Activated CD4-positive, alpha-beta memory T cell treated with anti-CD3 and anti-CD28 coated beads, Interleukin-2, amount 10 ng/mL, durations not matched to agents 7 days and 5 days (primary cell): ENCODE measurements around the gene LRRC4C. TPM values are rescaled to one million over a fixed set of nuclear protein-coding genes. Genes with fewer than 3 reads are reported as not detected.
"Not testable (repeated sequence)": the region's sequence is repeated elsewhere in the genome, so short reads cannot be mapped to it uniquely, and the experiment has no call there.

Source experiments
- CTCF ChIA-PET: fragments of 350-600 bp; sonication (Branson Sonifier 250); formaldehyde crosslinking; loops from one replicate; lab custom pipeline; 2021; ENCODE audit warnings: antibody characterized with exemption, inconsistent platforms; lab: Charles Lee
- POLR2A ChIA-PET: fragments of 350-600 bp; sonication (Branson Sonifier 250); formaldehyde crosslinking; loops from one replicate; lab custom pipeline; 2021; ENCODE audit warnings: antibody characterized with exemption; lab: Charles Lee
- DNase-seq: peaks from one replicate; pipeline ENCODE4 v3.0.0-alpha.2; 2020
- H3K27ac Mint-ChIP-seq: one replicate; pipeline ENCODE4 v1.8.0; 2021; ENCODE audit warnings: mild to moderate bottlenecking, mixed read lengths
- H3K27me3 Mint-ChIP-seq: one replicate; pipeline ENCODE4 v1.8.0; 2021; ENCODE audit warnings: mixed read lengths
- H3K36me3 Mint-ChIP-seq: one replicate; pipeline ENCODE4 v1.8.0; 2021; ENCODE audit warnings: low read depth, mixed read lengths
- H3K4me1 Mint-ChIP-seq: one replicate; pipeline ENCODE4 v1.8.0; 2021; ENCODE audit warnings: mixed read lengths
- H3K4me3 Mint-ChIP-seq: one replicate; pipeline ENCODE4 v1.8.0; 2021; ENCODE audit warnings: mild to moderate bottlenecking, mixed read lengths
- H3K9me3 Mint-ChIP-seq: one replicate; pipeline ENCODE4 v1.8.0; 2021; ENCODE audit warnings: mixed read lengths
- total RNA-seq, 2 experiments: library from RNA; stranded (reverse); gene quantifications; one replicate each; pipeline ENCODE4 v1.2.3, GENCODE V29; 2021

The LRRC4C gene
- total RNA-seq, 2 experiments from 2014 or later: not detected

DNA sequence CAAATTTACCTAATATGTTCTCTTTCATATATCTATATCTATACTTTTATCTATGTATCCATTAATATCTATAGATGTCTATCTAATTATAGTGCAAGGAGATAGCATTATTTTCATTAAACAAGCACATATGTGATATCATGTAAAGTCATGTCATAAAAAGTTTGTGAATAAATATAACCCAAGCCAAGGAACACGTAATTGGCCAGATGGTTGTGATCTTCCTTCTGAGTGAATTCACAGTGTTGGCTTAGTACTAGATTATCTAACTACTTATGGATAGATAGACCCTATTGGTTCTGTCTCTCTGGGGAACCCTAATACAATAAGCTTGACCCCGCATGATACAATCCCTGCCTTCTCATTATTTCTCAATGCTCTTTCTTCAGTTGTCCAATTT lies 484.4 kb downstream of the LRRC4C start:
- Mint-ChIP-seq H3K27ac (no peak overlapping the region), H3K27me3 (no peaks in the 10 kb centered on the region), H3K4me3 (no peak overlapping the region), H3K4me1 (no peaks in the 10 kb centered on the region), H3K36me3 (no peaks in the 10 kb centered on the region), H3K9me3 (peaks cover 24% of the 10 kb centered on the region)
- ChIA-PET CTCF (no interaction called here), POLR2A (no interaction called here)
- no peak for DNase-seq

DNA sequence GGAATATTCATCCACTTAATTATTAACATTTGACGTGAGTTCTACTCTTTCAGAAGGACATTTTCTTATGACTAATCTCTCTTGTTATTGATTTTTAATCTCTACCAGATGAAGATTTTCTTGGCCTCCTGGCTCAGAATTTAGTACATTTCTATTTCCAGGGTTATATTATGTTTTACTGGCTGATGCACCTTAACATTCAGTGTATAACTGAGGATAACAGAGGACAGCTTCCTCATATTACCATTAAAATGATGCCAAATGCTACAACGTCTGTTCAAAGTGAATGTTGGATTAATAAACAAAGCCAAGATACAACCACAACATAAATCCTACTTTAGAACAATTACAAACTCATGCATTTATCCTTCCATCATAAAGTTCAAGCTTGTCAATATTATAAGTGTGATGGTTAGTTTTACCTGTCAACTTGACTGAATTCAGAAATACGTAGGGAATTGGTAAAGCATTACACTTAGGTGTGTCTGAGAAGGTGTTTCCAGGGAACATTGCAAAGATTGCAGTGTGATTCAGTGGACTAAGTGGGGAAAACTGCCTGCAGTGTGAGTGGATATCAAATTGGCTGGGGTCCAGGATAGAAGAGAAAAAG lies 485.2 kb downstream of the LRRC4C start:
- H3K27me3 Mint-ChIP-seq: no peaks in the 10 kb centered on the region
- no peaks in the 10 kb centered on the region for H3K36me3 Mint-ChIP-seq
- no peak overlapping the region for H3K27ac Mint-ChIP-seq
- no peaks in the 10 kb centered on the region for H3K4me1 Mint-ChIP-seq
- peaks cover 28% of the 10 kb centered on the region for H3K9me3 Mint-ChIP-seq
- DNase-seq: no peak
- ChIA-PET POLR2A (no interaction called here), CTCF (no interaction called here)
- H3K4me3 Mint-ChIP-seq: no peak overlapping the region

DNA sequence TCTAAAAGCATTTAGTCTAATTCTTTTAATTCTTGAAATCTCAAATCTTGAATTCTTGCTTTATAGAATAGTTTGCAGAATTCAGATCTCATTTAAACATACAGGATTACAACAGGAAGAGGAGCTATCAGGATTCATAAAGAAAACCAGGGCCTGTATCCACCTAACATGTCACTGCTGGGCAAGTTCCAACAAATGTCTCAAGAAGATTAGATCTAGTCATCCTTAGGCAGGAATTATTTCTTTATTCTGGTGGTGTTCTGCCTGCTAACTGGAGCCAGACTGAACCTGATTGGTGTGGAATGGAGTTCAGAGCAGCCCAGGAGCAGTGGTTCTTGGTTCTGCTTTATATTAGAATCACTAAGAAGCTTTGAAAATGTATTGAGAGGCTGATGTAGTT lies 500.7 kb downstream of the LRRC4C start:
- CTCF ChIA-PET: interaction anchor here (0.5 kb wide), 1 partner anchor 116 kb away, joined by 3 read pairs; no protein-coding TSS in a partner anchor
- Mint-ChIP-seq H3K9me3 (peaks cover 10% of the 10 kb centered on the region), H3K27ac (no peak overlapping the region), H3K4me3 (no peak overlapping the region), H3K27me3 (no peaks in the 10 kb centered on the region), H3K36me3 (no peaks in the 10 kb centered on the region), H3K4me1 (no peaks in the 10 kb centered on the region)
- no peak for DNase-seq
- POLR2A ChIA-PET: no interaction called here

DNA sequence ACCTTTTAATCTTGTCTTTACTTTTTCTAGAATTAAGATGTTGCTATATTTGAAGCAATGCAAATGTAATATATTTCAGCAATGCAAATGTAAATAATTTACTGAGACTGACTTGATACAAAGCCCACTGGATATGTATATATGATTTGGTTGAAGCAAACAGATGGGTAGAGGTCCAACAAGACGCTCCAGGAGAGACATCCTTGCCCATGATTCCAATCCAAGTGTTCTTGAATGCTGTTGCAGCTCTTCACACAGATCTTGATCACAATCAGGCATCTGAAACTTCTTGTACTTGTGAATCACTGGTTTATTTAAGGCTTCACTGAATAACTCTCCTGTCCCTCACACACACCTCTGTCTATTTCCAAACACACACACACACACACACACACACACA lies 507.0 kb downstream of the LRRC4C start:
- H3K27me3 Mint-ChIP-seq: no peaks in the 10 kb centered on the region
- H3K4me3 Mint-ChIP-seq: no peak overlapping the region
- no peaks in the 10 kb centered on the region for H3K36me3 Mint-ChIP-seq
- DNase-seq: no peak
- H3K27ac Mint-ChIP-seq: no peak overlapping the region
- ChIA-PET POLR2A (no interaction called here), CTCF (no interaction called here)
- peaks cover 16% of the 10 kb centered on the region for H3K9me3 Mint-ChIP-seq
- H3K4me1 Mint-ChIP-seq: no peaks in the 10 kb centered on the region

DNA sequence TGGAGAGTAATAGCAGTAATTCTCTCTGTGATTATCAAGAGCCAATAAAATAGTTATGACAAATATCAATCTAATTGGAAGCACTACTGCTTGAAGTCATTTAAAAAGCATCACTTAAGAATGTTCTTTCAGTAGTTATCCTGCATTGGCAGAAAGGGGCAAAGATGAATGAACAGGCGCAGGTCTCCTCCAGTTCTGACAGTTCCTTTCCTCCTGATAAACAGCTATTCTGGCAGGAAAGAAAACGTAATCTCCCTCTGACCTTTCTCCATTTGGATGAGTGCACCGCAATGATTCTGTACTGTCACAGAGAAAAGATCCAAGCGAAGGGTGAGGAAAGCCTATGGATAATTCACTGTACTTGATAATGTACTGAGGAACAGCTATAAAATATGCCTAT lies 521.5 kb downstream of the LRRC4C start:
- H3K9me3 Mint-ChIP-seq: peaks cover 2% of the 10 kb centered on the region
- CTCF ChIA-PET: no interaction called here
- POLR2A ChIA-PET: no interaction called here
- no peak for DNase-seq
- H3K27ac Mint-ChIP-seq: no peak overlapping the region
- H3K4me3 Mint-ChIP-seq: no peak overlapping the region
- no peaks in the 10 kb centered on the region for H3K36me3 Mint-ChIP-seq
- no peaks in the 10 kb centered on the region for H3K27me3 Mint-ChIP-seq
- no peaks in the 10 kb centered on the region for H3K4me1 Mint-ChIP-seq

DNA sequence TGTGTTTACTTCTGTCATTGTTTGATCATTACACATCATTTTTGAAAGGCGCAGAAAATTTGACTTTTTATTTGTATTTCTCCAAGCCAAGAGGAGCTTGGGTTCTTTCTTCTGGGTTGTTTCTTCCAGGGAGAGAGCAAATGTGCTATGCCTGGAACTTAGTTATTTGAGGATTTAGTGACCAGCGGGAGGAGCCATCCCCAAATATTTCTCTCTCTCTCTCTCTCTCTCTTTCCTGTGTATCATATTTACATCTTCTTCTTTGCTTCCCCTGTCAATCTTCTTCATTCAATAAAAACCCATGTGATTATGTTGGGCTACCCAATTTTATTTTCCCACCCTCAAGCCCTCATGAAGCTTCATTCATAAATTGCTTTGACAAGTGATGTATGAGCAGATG lies 534.5 kb downstream of the LRRC4C start:
- Mint-ChIP-seq H3K4me3 (no peak overlapping the region), H3K36me3 (no peaks in the 10 kb centered on the region), H3K4me1 (no peaks in the 10 kb centered on the region), H3K27ac (no peak overlapping the region), H3K9me3 (peaks cover 5% of the 10 kb centered on the region), H3K27me3 (no peaks in the 10 kb centered on the region)
- ChIA-PET CTCF (no interaction called here), POLR2A (no interaction called here)
- no peak for DNase-seq

DNA sequence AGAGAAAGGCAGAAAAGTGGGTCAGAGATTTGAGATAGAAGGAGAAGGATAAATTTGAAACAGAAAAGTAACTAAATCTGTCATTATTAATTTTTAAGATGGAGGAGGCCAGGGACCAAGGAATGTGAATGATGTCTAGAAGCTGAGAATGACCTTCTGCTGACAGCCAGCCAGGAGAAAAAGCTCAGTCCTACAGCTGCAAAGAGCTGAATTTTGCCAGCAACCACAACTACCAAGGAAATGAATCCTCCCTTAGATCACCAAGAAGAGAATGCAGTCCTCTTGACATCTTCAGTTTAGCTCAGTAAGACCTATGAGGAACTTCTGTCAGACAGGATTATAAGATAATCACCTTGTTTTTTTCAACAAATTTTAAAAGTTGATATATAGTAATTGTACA lies 538.2 kb downstream of the LRRC4C start:
- no peak for DNase-seq
- Mint-ChIP-seq H3K36me3 (no peaks in the 10 kb centered on the region), H3K9me3 (peaks cover 5% of the 10 kb centered on the region), H3K27me3 (no peaks in the 10 kb centered on the region), H3K4me1 (no peaks in the 10 kb centered on the region), H3K27ac (no peak overlapping the region), H3K4me3 (no peak overlapping the region)
- ChIA-PET POLR2A (no interaction called here), CTCF (no interaction called here)

DNA sequence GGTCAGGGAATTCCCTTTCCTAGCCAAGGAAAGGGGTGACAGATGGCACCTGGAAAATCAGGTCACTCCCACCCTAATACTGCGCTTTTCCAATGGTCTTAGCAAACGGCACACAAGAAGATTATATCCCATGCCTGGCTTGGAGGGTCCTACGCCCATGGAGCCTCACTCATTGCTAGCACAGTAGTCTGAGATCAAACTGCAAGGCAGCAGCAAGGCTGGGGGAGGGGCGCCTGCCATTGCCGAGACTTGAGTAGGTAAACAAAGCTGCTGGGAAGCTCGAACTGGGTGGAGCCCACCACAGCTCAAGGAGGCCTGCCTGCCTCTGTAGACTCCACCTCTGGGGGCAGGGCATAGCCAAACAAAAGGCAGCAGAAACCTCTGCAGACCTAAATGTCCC lies 548.7 kb downstream of the LRRC4C start:
- POLR2A ChIA-PET, H3K27me3 Mint-ChIP-seq, H3K9me3 Mint-ChIP-seq, H3K4me3 Mint-ChIP-seq, DNase-seq, H3K4me1 Mint-ChIP-seq, CTCF ChIA-PET, H3K36me3 Mint-ChIP-seq, H3K27ac Mint-ChIP-seq: not testable (repeated sequence)

DNA sequence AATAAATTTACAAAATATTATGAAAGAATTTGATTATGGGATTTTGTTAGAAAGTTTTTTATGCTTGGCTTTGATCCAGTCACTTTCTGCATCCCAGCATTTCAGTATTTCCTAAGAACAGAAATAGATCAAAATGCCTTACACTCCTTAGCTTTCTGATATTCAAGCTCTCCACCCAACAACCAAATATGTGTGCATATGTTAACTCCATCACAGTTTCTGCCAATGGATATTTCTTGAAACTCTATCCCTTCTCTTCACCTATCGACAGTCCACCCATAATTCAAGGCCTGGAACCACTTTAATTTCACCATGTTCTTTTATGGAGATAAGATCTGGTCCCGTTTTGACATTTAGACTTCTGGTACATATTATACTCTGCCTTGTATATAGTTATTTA lies 565.0 kb downstream of the LRRC4C start:
- no peak overlapping the region for H3K4me3 Mint-ChIP-seq
- POLR2A ChIA-PET: no interaction called here
- no peaks in the 10 kb centered on the region for H3K27me3 Mint-ChIP-seq
- CTCF ChIA-PET: interaction anchor here (0.6 kb wide), 1 partner anchor 114 kb away, joined by 3 read pairs; no protein-coding TSS in a partner anchor
- no peaks in the 10 kb centered on the region for H3K36me3 Mint-ChIP-seq
- H3K4me1 Mint-ChIP-seq: no peaks in the 10 kb centered on the region
- DNase-seq: no peak
- H3K9me3 Mint-ChIP-seq: peaks cover 5% of the 10 kb centered on the region
- no peak overlapping the region for H3K27ac Mint-ChIP-seq

DNA sequence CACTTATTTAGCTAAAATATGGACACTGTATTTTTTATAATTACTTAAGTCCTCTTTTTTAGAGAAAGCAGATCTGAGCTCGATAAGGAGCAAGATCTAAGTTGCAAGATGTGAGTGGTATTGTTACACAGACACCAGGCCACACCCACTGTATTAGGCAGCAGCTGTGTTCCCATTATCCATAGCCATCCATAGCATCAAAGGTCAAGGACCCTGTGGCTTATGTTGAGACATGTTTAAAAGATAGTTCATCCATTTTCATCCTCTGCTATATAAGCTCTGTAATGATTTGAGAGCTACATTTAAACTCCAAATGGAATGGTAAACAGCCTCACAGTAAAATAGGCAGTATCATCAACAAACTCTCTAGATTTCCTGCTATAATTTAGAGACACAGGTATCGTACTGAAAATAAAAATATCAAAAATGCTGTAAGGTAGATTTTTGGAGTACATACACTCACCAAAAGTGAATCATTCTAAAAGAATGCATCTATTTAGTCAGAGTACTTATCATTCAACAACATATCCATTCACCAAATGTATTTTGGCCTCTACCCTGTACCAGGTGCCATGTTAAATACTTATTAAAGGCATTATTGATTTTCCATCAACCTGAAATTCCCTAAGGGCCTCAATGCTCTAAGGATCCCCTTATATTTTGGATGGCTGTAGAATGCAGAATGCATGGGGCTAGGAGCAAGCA lies 574.0 kb downstream of the LRRC4C start:
- H3K27me3 Mint-ChIP-seq: no peaks in the 10 kb centered on the region
- peaks cover 8% of the 10 kb centered on the region for H3K9me3 Mint-ChIP-seq
- H3K4me1 Mint-ChIP-seq: no peaks in the 10 kb centered on the region
- H3K36me3 Mint-ChIP-seq: no peaks in the 10 kb centered on the region
- H3K4me3 Mint-ChIP-seq: no peak overlapping the region
- ChIA-PET POLR2A (no interaction called here), CTCF (no interaction called here)
- no peak for DNase-seq
- H3K27ac Mint-ChIP-seq: no peak overlapping the region

DNA sequence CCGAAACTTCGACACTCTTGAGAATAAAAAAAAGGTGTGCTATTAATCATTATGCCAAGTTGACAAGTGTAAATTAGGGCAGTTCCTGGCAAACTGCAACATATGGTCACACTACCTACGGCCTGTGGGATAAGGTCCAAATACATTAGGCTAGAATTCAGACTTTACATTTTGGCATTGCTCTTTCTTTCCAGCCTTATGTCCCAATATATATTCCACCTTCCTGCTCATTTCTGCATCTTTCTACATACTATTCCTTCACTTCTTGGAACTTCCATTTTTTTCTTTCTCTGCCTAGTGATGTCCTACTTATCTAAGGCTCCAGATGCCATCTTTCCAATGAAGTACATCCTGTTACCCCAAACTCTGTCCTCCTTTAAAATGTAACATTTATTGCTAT lies 577.2 kb downstream of the LRRC4C start:
- no peak for DNase-seq
- Mint-ChIP-seq H3K9me3 (peaks cover 11% of the 10 kb centered on the region), H3K27me3 (no peaks in the 10 kb centered on the region), H3K4me3 (no peak overlapping the region), H3K36me3 (no peaks in the 10 kb centered on the region), H3K4me1 (no peaks in the 10 kb centered on the region), H3K27ac (no peak overlapping the region)
- ChIA-PET POLR2A (no interaction called here), CTCF (no interaction called here)

DNA sequence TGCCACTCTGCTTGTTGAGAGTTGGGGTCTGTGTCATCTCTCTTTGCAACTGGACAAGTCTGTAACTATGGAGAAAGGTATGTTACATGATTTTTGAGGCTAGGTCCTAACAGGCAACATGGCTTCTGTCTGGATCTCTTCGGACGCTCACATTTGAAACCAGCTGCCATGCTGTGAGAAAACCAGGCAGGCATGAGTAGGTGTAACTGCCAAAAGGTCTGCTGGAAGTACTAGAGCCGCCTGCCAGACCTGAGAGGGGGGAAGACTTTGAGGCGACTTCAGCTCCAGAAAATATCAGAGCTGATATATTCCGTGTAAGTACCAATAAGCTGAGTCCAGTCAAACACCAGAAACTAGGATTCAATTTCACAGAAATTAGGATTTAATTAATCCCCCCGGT lies 579.5 kb downstream of the LRRC4C start:
- H3K36me3 Mint-ChIP-seq: no peaks in the 10 kb centered on the region
- no peaks in the 10 kb centered on the region for H3K4me1 Mint-ChIP-seq
- no peak overlapping the region for H3K4me3 Mint-ChIP-seq
- H3K27me3 Mint-ChIP-seq: no peaks in the 10 kb centered on the region
- POLR2A ChIA-PET: no interaction called here
- no peak for DNase-seq
- CTCF ChIA-PET: no interaction called here
- H3K27ac Mint-ChIP-seq: no peak overlapping the region
- H3K9me3 Mint-ChIP-seq: peaks cover 13% of the 10 kb centered on the region

DNA sequence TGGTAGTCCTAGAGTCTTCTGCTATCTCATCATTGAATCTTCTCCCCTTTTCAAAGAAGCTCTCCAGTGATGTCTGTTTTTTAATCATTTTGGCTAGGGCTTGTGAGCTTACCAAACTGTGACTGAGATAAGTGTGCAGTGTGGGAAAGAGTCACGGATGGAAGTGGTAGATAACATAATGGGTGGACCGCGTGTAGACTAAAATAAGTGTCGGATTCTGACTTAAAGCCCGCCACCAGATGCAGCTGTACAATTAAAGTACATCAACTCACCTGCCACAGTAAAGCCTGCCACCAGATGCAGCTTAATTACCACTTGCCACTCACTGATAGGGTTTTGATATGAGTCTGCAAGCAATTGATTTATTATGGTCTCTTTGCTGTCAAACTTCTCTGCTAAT lies 581.5 kb downstream of the LRRC4C start:
- H3K9me3 Mint-ChIP-seq: peaks cover 12% of the 10 kb centered on the region
- no peaks in the 10 kb centered on the region for H3K27me3 Mint-ChIP-seq
- ChIA-PET CTCF (no interaction called here), POLR2A (no interaction called here)
- no peak overlapping the region for H3K27ac Mint-ChIP-seq
- no peak overlapping the region for H3K4me3 Mint-ChIP-seq
- H3K4me1 Mint-ChIP-seq: no peaks in the 10 kb centered on the region
- no peaks in the 10 kb centered on the region for H3K36me3 Mint-ChIP-seq
- DNase-seq: no peak

DNA sequence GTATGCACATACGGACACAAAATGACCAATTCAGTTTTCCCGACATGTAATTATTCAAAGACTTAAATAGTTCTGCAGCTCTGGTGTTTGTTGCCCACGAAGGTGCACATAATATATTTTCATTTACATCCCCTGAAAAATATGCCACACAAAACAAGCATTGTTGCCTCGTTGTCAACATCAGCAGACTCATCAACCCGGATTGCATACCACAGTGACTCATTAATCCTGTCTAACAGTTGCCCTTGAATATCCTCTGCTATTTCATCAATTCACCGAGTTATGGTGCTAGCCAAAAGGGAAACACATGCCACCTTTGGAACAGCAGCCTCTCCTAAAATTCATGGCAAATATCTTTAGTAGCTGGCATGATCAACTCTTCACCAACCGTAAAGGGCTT lies 582.2 kb downstream of the LRRC4C start:
- no peak for DNase-seq
- Mint-ChIP-seq H3K27ac (no peak overlapping the region), H3K9me3 (peaks cover 13% of the 10 kb centered on the region), H3K27me3 (no peaks in the 10 kb centered on the region), H3K4me3 (no peak overlapping the region), H3K36me3 (no peaks in the 10 kb centered on the region), H3K4me1 (no peaks in the 10 kb centered on the region)
- ChIA-PET CTCF (no interaction called here), POLR2A (no interaction called here)
